Activated naive CD4-positive, alpha-beta T cell treated with anti-CD3 and anti-CD28 coated beads, Interleukin-2, amount 50 U/mL, for 16 hours (primary cell): ENCODE measurements around the gene EPB41L1.

Experiments used
- DNase-seq: peaks from one replicate; pipeline ENCODE4 v3.0.0-alpha.2; 2020

The EPB41L1 gene

GRCh38 chr20:36154700-36155628, at the start of gene EPB41L1:
Gene EPB41L1 (plus strand): TSS chr20:36154740. CDS start chr20:36173778, 19,038 bp downstream.
- DNase-seq, result peak; percentile 37

- no peak for DNase-seq
Measured at GRCh38 chr20:36104856-36105255, 49.7 kb upstream of the EPB41L1 start.

- DNase-seq, result no peak
Measured at GRCh38 chr20:36105711-36106226, 48.8 kb upstream of the EPB41L1 start.

- DNase-seq, result no peak
Measured at GRCh38 chr20:36106606-36107005, 47.9 kb upstream of the EPB41L1 start.

GRCh38 chr20:36107881-36108280, 46.7 kb upstream of the EPB41L1 start:
- no peak for DNase-seq

DNA sequence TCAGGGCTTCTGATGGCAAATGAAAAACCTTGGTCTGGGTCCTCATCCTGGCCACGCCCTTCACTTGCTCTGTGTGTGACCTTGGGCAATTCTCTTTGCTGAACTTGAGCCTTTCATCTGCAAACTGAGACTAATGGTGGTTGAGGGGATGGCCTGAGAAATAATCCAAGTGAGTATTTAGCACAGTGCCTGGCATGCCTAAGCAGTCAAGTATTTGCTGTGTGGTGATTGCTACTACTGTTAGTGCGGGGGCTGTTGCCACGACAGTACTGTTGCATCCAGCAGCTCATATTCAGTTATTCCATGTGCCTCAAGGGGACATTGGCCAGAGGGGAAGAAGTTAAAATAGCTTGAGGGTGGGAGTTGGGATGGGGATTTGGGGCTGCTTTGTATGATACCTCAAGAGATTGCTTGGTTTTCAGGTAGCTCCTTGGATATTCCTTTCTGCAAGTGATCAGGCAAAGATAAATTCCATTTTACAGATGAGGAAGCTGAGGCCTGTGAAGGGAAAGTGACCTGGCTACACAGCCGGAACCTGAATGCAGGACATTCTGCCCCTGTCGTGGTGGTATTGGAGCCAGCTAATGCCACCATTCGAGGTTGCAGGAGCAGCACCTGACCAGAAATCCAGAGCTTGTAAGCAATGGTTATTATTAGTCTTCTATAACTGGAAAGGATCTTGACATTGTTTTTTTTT, 45.1 kb upstream of the EPB41L1 start:
- no peak for DNase-seq

- DNase-seq, result no peak
Measured at GRCh38 chr20:36110994-36111393, 43.5 kb upstream of the EPB41L1 start.

- DNase-seq, result no peak
Measured at GRCh38 chr20:36112112-36112511, 42.4 kb upstream of the EPB41L1 start.

DNA sequence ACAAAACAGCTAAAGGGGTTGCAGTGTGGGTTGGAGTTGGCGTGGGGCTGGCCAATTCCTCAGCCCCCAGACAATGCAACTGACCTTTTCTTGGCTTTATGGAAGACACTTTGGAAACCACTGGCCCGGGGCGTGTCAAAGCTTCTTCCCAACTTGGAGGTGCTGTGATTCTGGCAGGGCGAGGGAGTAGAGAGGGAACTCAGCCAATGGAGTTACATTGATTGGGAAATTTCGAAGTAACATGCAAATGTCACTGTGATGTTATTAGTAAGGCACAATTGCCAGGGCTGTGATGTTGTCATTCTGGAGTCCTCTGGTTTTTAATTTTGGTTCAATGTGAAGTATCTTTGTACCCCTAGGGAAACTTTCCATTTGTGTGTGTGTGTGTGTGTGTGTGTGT, 41.5 kb upstream of the EPB41L1 start:
- DNase-seq, result no peak

DNA sequence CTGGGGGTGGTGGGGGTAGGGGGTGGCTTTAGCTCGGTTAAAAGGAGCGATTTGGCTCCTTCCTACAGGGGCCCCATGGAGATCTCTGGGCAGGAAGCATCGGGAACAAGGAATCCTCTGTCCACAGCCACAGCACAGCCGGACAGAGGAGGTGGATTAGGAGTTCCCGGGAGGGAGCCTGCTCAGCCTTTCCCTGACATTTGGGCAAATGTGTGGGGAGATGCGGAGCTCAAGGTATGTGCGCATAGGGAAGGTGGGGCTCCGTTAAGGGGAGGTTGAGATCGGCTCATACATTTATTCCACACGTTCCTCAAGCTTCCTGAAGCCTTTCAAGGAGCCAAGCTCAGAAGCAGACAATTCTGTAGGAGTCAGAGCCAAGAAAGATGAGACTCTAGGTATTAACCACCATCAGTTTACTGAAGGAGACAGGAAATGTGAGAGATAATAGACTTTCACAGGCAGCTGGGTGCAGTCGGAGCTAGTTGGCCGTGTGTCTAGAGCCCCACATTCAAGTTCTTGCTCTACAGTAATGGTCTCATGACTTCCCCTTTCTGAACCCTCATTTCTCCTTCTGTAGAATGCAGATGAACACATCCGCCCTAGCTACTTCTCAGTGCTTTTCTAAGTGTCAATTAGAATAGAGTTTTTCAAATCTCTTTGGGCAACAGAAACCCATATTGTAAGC, 40.8 kb upstream of the EPB41L1 start:
- DNase-seq, result no peak

- DNase-seq, result no peak
Measured at GRCh38 chr20:36114707-36115106, 39.8 kb upstream of the EPB41L1 start.

- no peak for DNase-seq
Measured at GRCh38 chr20:36115925-36116324, 38.6 kb upstream of the EPB41L1 start.

- no peak for DNase-seq
Measured at GRCh38 chr20:36116807-36117441, 37.6 kb upstream of the EPB41L1 start.

DNA sequence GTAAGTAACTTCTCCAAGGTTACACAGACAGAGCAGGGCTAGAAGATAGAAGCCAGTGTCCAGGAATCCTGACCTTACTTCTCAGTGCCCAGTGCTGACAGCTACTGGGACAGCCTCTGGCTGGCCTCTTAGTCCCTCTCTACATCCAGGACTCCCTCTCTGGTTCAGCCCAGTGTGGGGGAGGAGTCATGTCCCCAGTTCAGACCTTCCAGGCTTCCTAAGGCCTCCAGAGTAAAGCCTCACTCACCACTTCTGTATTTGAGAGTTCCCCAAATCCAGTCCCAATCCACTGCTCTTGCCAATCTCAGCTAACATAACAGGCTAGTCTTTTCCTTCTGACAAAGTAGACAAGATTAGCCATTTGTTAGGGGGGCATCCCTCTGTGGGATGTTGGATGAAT, 36.9 kb upstream of the EPB41L1 start:
- DNase-seq, result no peak

GRCh38 chr20:36118371-36118770, 36.2 kb upstream of the EPB41L1 start:
- no peak for DNase-seq

DNA sequence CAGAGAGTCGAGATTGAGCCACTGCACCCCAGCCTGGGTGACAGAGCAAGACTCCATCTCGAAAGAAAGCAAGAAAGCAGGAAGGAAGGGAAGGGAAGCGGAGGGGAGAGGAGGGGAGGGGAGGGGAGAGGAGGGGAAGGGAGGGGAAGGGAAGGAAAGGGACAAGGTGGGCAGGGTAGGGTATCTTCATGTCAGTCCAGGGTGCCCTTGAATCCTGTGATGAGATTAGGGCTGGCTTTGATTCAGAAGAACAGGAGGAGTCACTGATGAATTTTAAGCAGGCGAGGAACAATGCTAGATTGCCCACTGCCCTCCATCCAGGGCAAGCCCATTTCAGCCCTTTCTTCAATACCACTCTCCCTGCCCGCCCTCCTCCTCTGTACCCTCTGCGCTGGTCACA, 35.0 kb upstream of the EPB41L1 start:
- no peak for DNase-seq

DNA sequence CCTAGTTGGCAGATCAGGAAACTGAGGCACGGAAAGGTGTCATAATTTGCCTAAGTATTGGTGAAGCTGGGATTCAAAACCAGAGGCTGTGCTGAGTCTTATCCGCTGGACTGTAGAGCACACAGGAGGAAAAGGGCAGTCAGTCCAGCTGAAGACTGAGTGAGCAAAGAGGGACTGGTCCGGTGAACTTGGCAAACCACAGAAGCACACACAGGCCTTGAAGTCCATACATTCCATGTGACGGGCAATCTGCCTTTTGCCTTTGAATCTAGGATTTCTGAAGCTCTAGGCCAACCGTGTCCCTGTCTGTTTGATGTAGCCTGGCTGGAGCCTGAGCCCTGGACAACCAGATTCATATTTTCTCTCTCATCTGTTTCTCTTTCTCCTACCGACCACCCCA, 34.3 kb upstream of the EPB41L1 start:
- DNase-seq, result no peak

DNA sequence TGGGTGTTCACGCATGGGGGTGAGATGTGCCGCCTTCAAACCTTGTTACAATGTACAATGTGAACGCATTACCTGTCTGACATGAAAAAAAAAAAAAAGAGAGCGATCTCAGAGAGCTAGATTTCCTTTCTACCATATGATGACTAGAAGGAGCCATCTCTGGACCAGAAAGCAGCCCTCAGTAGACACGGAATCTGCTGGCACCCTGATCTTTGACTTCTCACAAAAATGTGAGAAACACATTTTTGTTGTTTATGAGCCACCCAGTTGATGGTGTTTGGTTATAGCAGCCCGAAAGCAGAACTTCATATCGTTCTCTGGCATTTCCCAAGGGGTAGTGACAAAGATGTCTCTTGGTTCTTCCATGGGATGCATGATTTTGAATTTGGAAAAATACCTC, 33.5 kb upstream of the EPB41L1 start:
- DNase-seq, result no peak

DNA sequence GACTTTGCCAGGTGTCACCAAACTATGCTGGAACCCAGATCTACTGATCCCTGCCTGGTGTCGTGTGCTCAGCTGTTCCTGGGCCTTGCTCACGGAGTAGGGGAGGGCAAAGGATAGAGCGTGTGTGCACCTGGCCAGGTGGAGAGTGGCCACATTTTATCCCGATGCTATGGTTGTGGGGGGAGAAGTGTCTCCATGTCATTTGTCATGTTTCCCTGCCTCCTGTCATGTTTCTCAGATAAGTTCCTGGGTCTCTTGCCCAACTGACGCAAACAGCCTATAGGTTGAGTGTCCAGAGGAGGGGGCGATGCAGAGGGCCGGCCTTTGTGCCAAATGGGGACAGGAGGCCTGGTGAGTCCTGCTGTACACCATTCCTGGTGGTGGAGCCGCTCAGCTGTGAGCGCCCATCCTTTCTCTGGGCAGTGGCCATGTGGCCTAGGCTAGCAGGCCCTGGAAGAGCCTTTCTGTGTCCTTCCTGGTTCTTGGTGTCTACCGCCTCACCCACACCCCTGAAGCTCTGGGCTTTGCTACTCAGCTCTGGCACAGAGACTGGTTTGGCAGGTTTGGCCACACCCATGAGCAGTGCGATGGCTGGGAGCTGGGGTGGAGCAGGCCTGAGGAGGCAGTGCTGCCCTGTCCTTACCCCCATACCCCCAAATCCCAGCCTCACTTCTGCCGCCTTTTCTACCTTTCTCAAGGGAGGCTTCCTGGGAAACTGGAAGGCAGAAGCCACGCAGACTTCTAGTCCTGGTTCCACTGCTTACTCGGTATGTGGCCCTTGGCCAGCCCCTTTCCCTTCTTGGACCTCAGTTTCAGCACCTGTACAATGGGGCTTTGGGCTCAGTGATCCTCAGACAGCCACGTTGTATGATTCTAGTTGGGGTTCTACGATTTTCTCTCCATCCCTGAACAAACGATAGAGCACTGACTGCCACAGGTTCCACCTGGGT, 32.3 kb upstream of the EPB41L1 start:
- no peak for DNase-seq

- DNase-seq, result no peak
Measured at GRCh38 chr20:36122931-36123288, 31.6 kb upstream of the EPB41L1 start.

DNA sequence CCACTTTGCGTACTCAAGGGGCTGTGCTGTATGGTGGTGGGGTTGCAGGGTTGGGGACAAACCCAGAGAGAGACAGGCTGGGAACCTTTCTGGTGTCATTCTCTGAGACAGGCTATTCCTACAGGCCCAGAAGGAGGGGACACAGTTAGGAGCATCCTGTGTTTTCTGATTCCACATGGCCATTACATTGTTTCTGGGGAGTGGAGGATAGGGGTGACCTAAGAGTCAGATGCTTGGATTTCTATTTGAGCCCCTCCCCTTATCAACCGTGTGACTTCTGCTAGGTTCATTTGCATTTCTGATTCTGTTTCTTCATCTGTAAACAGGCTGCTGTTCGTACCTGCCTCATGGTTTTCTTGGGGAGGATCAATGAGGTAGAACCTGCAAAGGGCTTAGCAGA, 29.4 kb upstream of the EPB41L1 start:
- DNase-seq, result no peak
